Left cardiac atrium (tissue), 4 donors: ENCODE results near the gene FUOM. TPM values are rescaled to one million over a fixed set of nuclear protein-coding genes. Genes with fewer than 3 reads are reported as not detected.
"Not testable (repeated sequence)": the region's sequence is repeated elsewhere in the genome, so short reads cannot be mapped to it uniquely, and the experiment has no call there.

Experiments used
- ATAC-seq, 2 donors: fragments of 200-7000 bp; cut with Tn5 transposase; one replicate each; pipeline ENCODE4 v1.9.1; 2020; ENCODE audit warnings: mild to moderate bottlenecking in 2 of 2, moderate library complexity in 2 of 2
- DNase-seq: peaks from one replicate; pipeline ENCODE4 v3.0.0-alpha.2; 2020
- intact Hi-C, 2 donors: fragments of 100-400 bp; cut with DNase I; formaldehyde crosslinking; loops; one replicate each; pipeline versions ENCODE4 v1.14.1 to v1.15.1; 2022 to 2023
- total RNA-seq, 2 donors: library from RNA; stranded (reverse); fragmentation: NEBNext Ultra II Directional; extraction: Animal tissue kit (Norgen Biotek cat#: 25700); gene quantifications; one replicate each; pipeline ENCODE4 v1.2.1, GENCODE V29; 2021
- donor health status: DM: no; HTN: yes; CAD: no.
- donor health status: DM: no; HTN: yes; CAD: no; lungs with severe emphysema.
- donor health status: DM: yes; HTN: yes; CAD: no.
- donor health status: Dilated cardiomyopathy.

Gene FUOM
- total RNA-seq, 2 donors from 2014 or later = 16.2 to 19.8 TPM

- DNase-seq (no peak), ATAC-seq (peak in 1 of 2 donors; percentile 22)
Measured at GRCh38 chr10:133325440-133326222, 32.2 kb downstream of the FUOM start.

GRCh38 chr10:133324857-133325260, 33.0 kb downstream of the FUOM start:
- intact Hi-C loops = loop anchor here in 1 of 2 donors (5.0 kb wide), 1 partner anchor 282 kb away; no protein-coding TSS in a partner anchor
- ATAC-seq (no peak), DNase-seq (no peak)

More at GRCh38 chr10:133325440-133326222, 32.2 kb downstream of the FUOM start:
- intact Hi-C loops = loop anchor here in 1 of 2 donors (5.0 kb wide), 1 partner anchor 282 kb away; no protein-coding TSS in a partner anchor

GRCh38 chr10:133324198-133324792, 33.5 kb downstream of the FUOM start:
- peak; percentile 53 to 83 for ATAC-seq
- intact Hi-C loops = no loop called here
- no peak for DNase-seq

GRCh38 chr10:133322064-133322709, 35.6 kb downstream of the FUOM start:
- DNase-seq, intact Hi-C loops, ATAC-seq: not testable (repeated sequence)

- ATAC-seq, intact Hi-C loops, DNase-seq: not testable (repeated sequence)
Measured at GRCh38 chr10:133320852-133321422, 36.9 kb downstream of the FUOM start.

GRCh38 chr10:133318494-133319127, 39.2 kb downstream of the FUOM start:
- ATAC-seq (peak; percentile 88 to 89), DNase-seq (peak; percentile 60)
- intact Hi-C loops = no loop called here

GRCh38 chr10:133316732-133317131, 41.1 kb downstream of the FUOM start:
- intact Hi-C loops = no loop called here
- DNase-seq = no peak
- ATAC-seq = no peak

- intact Hi-C loops = no loop called here
- no peak for DNase-seq
- ATAC-seq = no peak
Measured at GRCh38 chr10:133316266-133316665, 41.6 kb downstream of the FUOM start.

GRCh38 chr10:133315847-133316246, 42.0 kb downstream of the FUOM start:
- no peak for ATAC-seq
- intact Hi-C loops = no loop called here

GRCh38 chr10:133314911-133315310, 42.9 kb downstream of the FUOM start:
- no peak for DNase-seq
- no peak for ATAC-seq
- intact Hi-C loops = no loop called here

More at GRCh38 chr10:133315847-133316246, 42.0 kb downstream of the FUOM start:
- no peak for DNase-seq

GRCh38 chr10:133313192-133313591, 44.6 kb downstream of the FUOM start:
- intact Hi-C loops = no loop called here
- DNase-seq (no peak), ATAC-seq (no peak)

- ATAC-seq (no peak), DNase-seq (no peak)
- intact Hi-C loops = no loop called here
Measured at GRCh38 chr10:133312769-133313145, 45.1 kb downstream of the FUOM start.

GRCh38 chr10:133312016-133312768, 45.6 kb downstream of the FUOM start:
- intact Hi-C loops = no loop called here
- ATAC-seq (no peak), DNase-seq (no peak)

GRCh38 chr10:133311570-133311969, 46.2 kb downstream of the FUOM start:
- ATAC-seq = no peak
- DNase-seq = no peak
- intact Hi-C loops = no loop called here

GRCh38 chr10:133310789-133311188, 47.0 kb downstream of the FUOM start:
- ATAC-seq = no peak
- DNase-seq = no peak
- intact Hi-C loops = no loop called here

- intact Hi-C loops = no loop called here
- DNase-seq = no peak
Measured at GRCh38 chr10:133310399-133310755, 47.4 kb downstream of the FUOM start.

GRCh38 chr10:133309720-133310398, 48.0 kb downstream of the FUOM start:
- DNase-seq (peak; percentile 43), ATAC-seq (no peak)
- intact Hi-C loops = no loop called here

More at GRCh38 chr10:133310399-133310755, 47.4 kb downstream of the FUOM start:
- no peak for ATAC-seq
